Nephron progenitor cell (in vitro differentiated cells): ENCODE data around the gene HSD17B12.

Source experiments
- DNase-seq: peaks from one replicate; pipeline ENCODE4 v3.0.0; 2021
- H3K27ac Mint-ChIP-seq: 2 replicates; pipeline ENCODE4 v1.8.0; 2021; ENCODE audit warnings: mild to moderate bottlenecking, moderate library complexity, mixed read lengths
- H3K27me3 Mint-ChIP-seq: 2 replicates; pipeline ENCODE4 v1.8.0; 2021; ENCODE audit warnings: mild to moderate bottlenecking, low read depth, mixed read lengths; ENCODE audit not compliant: poor library complexity
- H3K36me3 Mint-ChIP-seq: 2 replicates; pipeline ENCODE4 v1.8.0; 2021; ENCODE audit warnings: low read depth, mixed read lengths
- H3K4me1 Mint-ChIP-seq: 2 replicates; pipeline ENCODE4 v1.8.0; 2021; ENCODE audit warnings: mixed read lengths
- H3K4me3 Mint-ChIP-seq: 2 replicates; pipeline ENCODE4 v1.8.0; 2021; ENCODE audit warnings: mild to moderate bottlenecking, moderate library complexity, mixed read lengths
- H3K9me3 Mint-ChIP-seq: 2 replicates; pipeline ENCODE4 v1.8.0; 2021; ENCODE audit warnings: mild to moderate bottlenecking, moderate library complexity, mixed read lengths
- TF ChIP-seq, protein P1 (sequence below): fragments of 200-600 bp; sonication (generic); IDR thresholded peaks from 2 replicates; pipeline ENCODE4 v1.5.0; 2021; ENCODE audit warnings: antibody characterized with exemption

HSD17B12 gene

GRCh38 chr11:43905813-43906241 lies 225.3 kb downstream of the HSD17B12 start:
- Mint-ChIP-seq H3K27me3 (peaks cover 2% of the 10 kb centered on the region), H3K4me3 (no peak overlapping the region), H3K36me3 (peaks cover 56% of the 10 kb centered on the region), H3K9me3 (no peaks in the 10 kb centered on the region), H3K27ac (no peak overlapping the region), H3K4me1 (peaks cover 25% of the 10 kb centered on the region)
- TF ChIP-seq, protein P1, sequence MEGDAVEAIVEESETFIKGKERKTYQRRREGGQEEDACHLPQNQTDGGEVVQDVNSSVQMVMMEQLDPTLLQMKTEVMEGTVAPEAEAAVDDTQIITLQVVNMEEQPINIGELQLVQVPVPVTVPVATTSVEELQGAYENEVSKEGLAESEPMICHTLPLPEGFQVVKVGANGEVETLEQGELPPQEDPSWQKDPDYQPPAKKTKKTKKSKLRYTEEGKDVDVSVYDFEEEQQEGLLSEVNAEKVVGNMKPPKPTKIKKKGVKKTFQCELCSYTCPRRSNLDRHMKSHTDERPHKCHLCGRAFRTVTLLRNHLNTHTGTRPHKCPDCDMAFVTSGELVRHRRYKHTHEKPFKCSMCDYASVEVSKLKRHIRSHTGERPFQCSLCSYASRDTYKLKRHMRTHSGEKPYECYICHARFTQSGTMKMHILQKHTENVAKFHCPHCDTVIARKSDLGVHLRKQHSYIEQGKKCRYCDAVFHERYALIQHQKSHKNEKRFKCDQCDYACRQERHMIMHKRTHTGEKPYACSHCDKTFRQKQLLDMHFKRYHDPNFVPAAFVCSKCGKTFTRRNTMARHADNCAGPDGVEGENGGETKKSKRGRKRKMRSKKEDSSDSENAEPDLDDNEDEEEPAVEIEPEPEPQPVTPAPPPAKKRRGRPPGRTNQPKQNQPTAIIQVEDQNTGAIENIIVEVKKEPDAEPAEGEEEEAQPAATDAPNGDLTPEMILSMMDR = no peak
- no peak for DNase-seq
